Measurements from ENCODE around the gene CGB2.
"Not testable (repeated sequence)": the region's sequence is repeated elsewhere in the genome, so short reads cannot be mapped to it uniquely, and the experiment has no call there.

The CGB2 gene

DNA sequence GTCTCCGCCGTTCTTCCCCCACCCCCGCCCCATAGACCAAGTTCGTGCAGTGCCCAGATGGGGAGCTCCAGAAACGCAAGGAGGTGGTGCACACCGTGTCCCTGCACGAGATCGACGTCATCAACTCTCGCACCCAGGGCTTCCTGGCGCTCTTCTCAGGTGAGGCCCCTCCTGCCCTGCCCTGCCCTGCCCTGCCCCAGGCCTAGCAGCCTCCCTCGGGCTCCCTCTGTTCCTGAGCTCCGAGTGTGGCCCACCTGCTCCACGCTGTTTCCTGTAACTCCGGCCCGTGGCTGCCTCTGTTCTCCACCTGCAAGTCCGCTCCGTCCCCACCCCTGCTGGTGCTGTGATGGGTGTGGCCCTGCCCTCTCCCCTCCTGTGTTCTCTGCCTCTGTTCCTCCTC is 21.2 kb upstream of the CGB2 start:
- no peak for DNase-seq
- ATAC-seq, result no peak

DNA sequence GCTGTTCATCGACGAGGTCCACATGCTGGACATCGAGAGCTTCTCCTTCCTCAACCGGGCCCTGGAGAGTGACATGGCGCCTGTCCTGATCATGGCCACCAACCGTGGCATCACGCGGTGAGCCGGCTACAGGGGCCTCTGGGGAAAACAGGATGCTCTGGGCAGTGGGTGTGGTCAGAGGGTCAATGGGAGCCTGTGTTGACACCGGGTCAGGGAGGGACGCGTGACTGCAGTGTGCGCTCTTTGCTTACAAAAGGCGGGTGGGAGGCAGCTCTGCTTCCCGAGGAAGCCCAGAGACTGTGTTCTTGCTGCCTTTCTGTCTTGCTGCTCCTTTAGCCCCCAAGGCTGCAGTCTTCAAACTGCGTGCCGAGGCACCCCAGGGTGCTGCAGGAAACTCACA is 20.5 kb upstream of the CGB2 start:
- no peak for DNase-seq
- no peak for ATAC-seq

DNA sequence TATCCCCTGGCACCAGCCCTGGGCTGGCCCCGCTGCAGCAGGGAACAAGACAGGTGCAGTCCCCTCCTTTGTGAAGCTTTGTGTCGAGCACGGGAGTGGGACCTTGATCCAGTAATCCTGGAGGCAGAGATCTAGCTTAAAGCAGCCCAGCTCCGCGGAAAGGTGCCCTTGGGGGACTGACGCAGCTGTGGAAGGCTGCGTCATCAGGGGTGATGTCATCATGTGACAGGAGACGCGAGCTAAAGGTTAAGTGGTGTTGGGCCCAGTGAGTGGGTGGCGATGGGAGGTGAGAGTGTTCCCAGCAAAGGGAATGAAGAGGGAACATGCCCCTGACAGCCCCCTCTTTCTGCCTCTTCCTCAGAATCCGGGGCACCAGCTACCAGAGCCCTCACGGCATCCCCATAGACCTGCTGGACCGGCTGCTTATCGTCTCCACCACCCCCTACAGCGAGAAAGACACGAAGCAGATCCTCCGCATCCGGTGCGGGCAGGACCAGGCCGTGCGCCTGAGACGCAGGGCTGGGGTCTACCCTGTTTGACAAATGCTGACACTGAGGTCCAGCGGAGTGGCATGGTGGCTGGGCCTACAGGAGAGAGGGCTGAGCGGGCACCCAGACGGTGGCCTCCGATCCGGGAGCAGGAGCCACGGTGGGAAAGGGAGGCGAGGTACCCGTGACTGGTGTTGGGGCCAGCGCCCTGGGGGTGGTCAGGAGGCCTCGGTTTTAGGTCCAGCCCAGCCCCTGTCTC is 17.4 kb upstream of the CGB2 start:
- no peak for DNase-seq
- ATAC-seq, result no peak

DNA sequence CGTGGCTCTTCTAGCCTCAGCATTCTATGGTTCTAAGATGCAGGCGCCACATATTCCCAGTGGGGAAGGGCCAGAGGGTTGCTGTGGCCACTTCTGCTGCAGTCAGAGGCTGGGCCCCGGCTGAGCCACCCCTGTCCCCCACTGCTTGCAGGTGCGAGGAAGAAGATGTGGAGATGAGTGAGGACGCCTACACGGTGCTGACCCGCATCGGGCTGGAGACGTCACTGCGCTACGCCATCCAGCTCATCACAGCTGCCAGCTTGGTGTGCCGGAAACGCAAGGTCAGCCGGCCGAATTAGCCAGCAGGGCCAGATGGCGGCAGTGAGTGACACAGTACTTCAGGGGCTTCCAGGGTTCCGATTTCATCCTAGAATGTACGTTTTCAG is 16.8 kb upstream of the CGB2 start:
- ATAC-seq, result no peak

DNA sequence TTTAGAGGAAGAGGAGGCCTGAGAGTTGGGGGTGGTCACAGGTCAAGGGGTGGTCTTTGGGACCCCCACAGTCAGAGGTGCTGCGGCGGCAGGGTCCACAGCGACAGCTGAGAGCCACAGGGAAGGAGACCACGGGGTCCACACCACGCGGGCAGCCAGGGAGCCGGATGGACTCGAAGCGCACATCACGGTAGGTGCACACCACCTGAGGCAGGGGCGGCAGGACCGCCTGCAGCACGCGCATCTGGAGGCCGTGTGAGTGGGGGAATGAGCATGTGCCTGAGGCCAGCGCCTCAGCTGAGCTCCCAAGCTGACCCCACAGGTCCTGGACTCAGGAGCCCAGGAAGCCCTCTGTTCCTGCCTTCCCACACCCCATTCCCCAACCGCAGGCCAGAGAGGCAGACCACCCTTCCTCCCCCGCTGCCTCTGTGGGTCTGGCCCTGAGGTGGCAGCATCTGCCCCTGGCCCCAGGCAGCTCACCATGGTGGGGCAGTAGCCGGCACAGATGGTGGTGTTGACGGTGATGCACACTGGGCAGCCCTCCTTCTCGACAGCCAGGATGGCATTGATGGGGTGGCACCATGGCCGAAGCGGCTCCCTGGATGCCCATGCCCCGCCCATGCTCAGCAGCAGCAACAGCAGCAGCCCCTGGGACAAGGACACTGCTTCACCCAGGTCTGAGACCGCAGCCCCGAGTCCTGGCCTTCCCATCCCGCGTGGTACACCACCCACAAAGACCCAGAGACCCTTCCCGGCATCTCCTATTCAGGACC is 15.4 kb upstream of the CGB2 start:
- ATAC-seq (no peak), DNase-seq (no peak)

More for the DNA sequence above, 16.8 kb upstream of the CGB2 start:
- DNase-seq, result no peak

DNA sequence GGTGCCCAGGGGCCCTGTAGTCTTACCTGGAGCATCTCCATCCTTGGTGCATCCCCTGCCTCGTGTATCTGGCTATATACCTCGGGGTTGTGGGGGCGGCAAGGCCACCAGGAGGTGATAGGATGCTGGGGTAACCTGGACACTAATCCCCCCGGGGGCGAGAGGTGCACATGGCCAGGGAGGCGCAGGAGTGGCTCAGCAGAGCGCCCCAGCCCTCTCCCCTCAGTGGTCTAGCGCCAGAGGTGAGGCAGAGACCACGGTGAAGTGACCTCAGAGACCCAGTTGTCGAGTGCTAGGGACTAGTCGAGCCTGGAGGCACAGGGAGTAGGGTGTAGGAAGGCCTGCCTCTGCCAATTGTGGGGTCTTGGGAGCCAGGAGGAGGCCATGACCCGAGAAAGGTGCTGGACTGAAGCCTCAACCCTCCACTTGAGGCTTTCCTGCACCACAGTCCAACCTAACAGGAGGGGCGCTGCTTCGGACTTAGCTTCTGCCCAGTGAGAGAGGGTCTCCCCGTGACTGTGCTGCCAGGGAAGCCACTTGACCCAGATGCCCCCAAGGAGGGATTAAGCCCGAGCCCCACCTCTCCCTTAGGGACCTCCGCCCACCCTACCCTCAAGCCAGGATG is 14.5 kb upstream of the CGB2 start, which contains the start of gene LHB:
TSS of gene LHB (minus strand) at position 51 of the 625 bp plus-strand sequence. CDS start at position 41, 10 bp downstream.
- ATAC-seq (no peak), DNase-seq (no peak)

DNA sequence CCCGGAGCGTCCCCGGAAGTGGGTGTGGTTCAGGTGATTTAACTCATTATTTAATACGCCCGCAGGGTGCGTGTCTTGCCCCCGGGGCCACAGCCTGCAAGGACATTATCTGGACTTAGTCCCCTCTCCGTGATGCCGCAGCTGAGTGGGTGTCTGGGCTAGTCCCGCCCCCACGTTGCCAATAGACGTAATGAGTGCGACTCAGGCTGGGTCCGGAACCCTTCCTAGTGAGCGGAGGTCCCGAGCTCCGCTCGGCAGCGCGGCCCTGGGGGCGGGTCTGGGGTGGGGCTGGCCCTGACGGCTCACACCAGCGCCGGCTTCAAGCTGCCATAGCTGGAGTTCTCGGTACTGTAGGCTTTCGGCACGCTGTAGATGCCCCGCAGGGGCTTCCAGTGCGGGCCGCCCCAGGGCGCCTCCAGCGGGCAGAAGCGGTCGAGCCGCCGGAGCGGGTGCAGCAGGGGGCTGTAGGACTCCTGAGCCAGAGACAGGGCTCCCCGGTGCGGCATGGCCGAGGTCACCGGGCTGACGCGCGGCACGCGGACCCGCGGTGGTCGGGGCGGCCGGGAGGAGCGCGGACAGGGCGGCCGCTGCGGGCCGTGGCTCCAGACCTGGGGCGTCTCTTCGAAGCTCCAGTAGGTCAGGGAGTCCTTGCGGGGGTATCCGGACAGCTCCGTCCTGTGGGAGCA is 13.9 kb upstream of the CGB2 start:
- DNase-seq, result peak; percentile 73

DNA sequence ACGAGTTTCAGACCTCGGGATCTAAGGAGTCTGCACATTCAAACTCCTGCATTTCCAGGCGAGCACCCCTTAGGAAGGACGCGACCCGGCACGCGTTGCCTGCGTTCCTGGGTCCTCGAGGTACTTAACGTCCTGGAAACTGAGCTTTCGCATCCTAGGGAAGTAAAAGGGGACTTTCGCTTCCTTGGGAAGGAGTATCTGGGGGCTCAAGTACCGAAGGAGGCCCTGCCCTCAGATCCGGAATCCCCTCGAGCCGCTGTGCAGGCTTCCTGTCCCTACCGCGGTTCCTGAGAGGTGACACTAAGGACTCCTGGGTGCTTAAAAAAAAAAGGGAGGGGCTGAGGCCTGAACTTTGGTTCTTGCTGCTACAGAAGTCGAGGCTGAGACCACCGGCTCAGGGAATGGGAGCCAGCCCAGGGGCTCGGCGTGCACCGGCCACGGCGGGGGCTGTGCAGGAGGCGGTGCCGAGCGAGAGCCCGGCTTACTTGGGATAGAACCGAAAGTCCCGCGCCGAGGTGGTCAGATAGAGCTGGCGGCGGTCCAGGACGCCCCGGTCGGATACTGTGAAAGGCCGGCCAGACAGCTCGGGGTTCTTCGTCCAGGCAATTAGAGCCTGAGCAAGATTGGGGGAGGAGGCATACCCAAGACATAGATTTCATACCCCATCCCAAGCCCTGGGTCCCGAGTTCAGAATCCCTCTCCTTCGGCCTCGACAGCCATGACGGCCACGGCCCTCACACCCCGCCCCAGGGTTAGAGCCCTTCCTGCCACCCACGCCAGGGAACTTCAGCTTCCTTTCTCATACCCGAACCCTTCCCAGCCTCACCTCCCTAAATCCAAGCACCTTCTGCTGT is 13.1 kb upstream of the CGB2 start:
- ATAC-seq, DNase-seq: not testable (repeated sequence)

More for the DNA sequence above, 13.9 kb upstream of the CGB2 start:
- peak; percentile 74 for ATAC-seq

DNA sequence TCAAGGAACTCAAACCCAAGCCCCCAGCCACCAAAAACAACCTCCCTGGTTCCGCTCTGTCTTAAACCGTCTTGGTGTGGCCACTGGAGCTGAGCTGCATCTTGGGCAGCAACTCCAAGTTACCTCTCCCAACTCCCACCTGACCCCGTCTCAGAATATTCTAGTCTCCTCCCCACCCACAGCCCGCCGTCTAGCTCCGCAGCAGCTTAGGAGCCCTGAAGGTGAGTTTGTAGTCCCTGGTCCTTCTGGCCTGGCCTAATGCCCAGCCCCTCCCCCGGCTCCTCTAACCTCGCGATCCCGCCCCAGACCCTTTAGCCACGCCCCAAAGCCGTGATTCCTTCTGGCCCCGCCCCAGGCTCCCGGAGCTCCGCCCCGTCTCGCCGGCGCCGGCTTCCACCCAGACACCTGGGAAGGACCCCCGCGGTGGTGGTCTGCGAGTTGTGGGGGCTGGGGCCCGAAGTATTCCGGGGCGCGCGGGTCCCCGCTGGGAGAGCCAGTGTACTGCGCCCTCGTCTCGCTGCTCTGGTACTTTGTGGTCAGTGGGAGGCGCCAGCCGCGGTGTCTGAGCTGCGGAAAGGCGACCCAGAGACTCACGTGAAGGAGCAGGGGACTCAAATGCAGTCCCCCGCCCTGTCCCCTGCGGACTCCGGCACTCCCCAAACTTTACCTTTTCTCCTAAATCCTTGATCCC is 12.3 kb upstream of the CGB2 start:
- ATAC-seq, result peak; percentile 17

DNA sequence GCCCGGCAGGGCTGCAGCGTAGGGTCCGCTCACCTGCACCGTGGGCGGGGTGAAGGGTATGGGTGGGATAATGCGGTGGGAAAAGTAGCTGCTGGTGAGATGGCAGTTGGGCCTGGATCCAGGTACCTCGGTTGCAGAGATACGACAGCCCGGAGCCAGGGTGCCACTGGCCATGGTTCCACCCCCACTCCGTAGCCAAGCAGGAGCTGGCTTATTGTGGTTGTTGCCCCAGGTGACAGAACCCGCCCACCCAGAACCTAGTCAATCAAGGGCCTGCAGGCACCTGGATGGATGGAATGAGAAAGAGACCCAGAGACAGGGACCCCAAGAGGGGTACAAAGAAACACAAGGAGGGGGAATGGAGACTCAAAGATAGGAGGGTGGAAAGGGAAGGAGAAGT is 11.3 kb upstream of the CGB2 start:
- DNase-seq (no peak), ATAC-seq (no peak)

More for the DNA sequence above, 12.3 kb upstream of the CGB2 start:
- DNase-seq, result peak; percentile 74

DNA sequence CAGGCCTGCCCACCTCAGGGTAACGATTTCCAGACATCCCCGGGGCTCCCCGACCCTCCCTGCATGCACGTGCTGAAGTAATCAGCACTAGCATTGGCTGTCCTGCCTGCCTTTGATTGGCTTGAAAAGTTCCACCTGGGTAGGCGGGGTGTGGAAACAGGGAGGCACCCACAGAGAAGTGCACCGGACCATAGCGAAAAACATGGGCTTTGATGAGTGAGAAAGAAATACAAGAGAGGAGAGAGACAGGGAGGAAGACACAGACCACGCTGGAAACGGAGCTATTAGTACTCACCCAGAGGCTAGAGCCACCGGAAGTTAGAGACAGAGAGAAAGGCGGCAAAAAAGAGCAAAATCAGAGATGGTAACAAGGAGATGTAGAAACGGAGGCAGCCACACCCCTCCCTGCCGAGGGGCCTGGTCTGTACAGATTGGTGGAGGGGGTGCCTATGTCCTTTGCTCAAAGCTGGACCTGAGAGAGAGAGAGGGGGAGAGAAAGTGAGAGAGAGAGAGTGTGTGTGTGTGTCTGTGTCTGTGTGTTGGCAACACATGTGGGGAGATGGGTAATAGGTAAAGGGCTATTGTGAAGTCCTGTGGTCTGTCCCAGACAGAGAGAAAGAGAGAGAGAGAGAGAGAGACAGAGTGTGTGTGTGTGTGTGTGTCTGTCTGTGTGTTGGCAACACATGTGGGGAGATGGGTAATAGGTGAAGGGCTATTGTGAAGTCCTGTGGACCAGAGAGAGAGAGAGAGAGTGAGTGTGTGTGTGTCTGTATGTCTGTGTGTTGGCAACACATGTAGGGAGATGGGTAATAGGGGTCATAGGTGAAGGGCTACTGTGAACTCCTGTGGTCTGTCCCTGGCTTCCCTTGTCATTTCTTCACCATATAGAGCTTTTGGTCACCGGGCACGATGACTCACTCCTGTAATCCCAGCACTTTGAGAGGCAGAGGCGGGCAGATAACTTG is 10.5 kb upstream of the CGB2 start:
- no peak for DNase-seq
- no peak for ATAC-seq

DNA sequence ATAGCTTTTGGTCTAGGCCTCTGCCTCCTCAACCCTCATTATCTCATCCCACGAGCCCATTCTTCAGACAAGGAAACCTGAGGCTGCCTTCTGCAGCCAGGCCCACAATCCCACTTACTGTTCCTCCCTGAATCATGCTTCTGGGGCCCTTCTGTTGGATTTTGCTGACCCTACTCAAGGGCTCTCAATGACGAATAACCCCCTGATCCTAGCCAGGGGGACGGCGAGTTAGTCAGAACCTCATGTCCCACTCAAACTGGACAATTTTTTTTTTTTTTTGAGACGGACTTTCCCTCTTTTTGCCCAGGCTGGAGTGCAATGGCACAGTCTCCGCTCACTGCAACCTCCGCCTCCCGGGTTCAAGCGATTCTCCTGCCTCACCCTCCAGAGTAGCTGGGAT is 9.6 kb upstream of the CGB2 start:
- no peak for ATAC-seq
- DNase-seq, result no peak

DNA sequence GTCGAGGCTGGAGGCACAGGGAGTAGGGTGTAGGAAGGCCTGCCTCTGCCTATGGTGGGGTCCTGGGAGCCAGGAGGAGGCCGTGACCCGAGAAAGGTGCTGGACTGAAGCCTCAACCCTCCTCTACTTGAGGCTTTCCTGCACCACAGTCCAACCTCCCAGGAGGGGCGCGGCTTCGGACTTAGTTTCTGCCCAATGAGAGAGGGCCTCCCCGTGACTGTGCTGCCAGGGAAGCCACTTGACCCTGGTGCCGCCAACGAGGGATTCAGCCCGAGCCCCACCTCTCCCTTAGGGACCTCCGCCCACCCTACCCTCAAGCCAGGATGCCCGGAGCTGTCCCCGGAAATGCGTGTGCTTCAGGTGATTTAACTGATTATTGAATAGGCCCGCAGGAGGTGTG is 7.5 kb upstream of the CGB2 start, which contains the start of gene CGB3:
TSS of gene CGB3 (minus strand) at position 101 of the 400 bp plus-strand sequence. CDS start 362 bp downstream, outside the sequence.
- not testable (repeated sequence) for ATAC-seq, DNase-seq

DNA sequence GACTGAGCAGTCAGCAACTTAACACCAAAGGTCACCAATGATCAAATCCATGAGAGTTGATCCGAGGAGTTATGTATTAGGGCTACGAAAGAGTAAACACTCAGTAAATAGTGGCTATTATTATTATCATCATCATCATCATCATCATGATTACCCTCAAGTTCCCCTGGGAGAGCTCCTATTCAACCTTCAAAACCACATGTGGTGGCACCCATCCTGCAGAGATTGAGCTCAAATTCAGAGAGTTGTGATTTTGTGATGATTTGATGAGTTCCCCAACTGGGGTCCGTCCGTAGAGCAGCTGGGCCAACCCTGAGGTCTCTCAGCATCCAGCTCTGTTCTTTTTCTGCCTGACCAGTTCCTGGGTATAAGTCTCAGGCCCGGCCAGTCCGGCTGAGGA is 6.6 kb upstream of the CGB2 start:
- not testable (repeated sequence) for ATAC-seq, DNase-seq

DNA sequence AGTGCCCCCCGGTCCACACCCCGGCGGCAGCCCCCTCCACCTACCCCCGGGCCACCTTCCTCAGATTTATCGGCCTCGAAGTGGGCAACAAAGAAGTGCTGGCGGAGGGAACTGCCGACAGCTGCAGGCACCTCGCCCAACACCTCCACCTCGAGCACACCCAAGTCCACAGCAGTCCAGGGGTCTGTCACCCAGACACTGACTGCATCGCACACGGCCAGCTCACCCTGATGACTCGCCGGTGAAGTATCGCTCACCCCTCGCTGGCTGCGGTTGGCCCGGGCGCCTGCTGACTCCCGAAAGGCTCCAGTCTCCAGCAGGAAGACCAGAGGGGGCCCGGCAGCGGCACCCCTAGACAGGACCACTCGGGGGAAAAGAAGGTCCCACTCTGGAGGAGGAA is 6.1 kb upstream of the CGB2 start:
- DNase-seq, ATAC-seq: not testable (repeated sequence)

DNA sequence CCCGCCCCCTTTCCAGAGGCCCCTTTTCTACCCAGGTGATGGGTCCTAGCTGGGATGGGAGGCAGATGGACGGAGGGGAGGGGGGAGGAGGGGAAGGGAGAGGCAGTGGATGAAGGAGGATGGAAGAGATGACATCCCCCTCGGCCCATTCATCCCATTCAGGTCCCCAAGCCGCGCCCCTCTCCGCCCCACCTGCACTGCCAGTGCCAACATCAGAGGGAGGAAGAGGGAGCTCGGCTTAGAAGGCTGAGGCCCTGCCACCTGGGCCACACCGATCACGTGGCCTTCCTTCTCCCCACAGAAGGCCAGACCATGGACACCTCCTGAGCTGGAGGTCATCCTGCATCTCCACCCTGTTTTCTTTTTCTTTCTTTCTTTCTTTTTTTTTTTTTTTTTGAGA is 3.0 kb upstream of the CGB2 start:
- DNase-seq, ATAC-seq: not testable (repeated sequence)

DNA sequence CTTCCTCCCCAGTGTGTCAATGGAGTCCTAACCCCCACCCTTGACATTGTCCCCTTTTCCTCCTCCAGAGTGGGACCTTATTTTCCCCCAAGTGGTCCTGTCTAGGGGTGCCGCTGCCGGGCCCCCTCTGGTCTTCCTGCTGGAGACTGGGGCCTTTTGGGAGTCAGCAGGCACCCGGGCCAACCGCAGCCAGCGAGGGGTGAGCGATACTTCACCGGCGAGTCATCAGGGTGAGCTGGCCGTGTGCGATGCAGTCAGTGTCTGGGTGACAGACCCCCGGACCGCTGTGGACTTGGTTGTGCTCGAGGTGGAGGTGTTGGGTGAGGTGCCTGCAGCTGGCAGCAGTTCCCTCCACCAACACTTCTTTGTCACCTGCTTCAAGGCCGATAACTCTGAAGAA is 1.9 kb upstream of the CGB2 start:
- not testable (repeated sequence) for ATAC-seq, DNase-seq

DNA sequence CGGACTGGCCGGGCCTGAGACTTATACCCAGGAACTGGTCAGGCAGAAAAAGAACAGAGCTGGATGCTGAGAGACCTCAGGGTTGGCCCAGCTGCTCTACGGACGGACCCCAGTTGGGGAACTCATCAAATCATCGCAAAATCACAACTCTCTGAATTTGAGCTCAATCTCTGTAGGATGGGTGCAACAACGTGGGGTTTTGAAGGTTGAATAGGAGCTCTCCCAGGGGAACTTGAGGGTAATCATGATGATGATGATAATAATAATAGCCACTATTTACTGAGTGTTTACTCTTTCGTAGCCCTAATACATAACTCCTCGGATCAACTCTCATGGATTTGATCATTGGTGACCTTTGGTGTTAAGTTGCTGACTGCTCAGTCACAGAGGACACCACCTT is 1.4 kb upstream of the CGB2 start:
- ATAC-seq, DNase-seq: not testable (repeated sequence)

DNA sequence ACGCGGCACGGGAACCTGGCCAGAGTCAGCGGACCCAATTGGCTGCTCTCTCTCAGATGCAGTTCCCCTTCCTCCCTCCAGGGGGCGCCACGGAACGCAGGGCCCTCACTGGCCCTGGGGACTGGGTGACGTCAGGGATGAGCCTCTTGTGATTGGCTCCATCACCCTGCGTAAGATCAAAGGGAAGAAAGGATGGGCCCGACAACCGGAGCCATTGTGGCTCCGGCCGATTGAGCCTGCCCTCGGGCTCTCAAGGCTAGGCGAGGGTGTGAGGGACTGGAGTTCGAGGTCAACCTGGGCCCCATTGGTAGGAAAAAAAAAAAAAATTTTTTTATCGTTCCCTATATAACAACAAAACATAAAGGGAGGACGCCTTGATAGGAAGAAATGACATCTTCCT is 5.1 kb downstream of the CGB2 start, which contains the start of gene CGB1:
TSS of gene CGB1 (minus strand) at position 81 of the 400 bp plus-strand sequence. CDS start 184 bp downstream, outside the sequence.
- DNase-seq, result peak; percentile 72
- ATAC-seq, result peak; percentile 52
